ENCODE results near the gene ASAP2. TPM values are rescaled to one million over a fixed set of nuclear protein-coding genes. Genes with fewer than 3 reads are reported as not detected.

ASAP2 gene
- total RNA-seq, 4 donors from 2014 or later, result 22.0 to 54.6 (median 30.0) TPM

DNA sequence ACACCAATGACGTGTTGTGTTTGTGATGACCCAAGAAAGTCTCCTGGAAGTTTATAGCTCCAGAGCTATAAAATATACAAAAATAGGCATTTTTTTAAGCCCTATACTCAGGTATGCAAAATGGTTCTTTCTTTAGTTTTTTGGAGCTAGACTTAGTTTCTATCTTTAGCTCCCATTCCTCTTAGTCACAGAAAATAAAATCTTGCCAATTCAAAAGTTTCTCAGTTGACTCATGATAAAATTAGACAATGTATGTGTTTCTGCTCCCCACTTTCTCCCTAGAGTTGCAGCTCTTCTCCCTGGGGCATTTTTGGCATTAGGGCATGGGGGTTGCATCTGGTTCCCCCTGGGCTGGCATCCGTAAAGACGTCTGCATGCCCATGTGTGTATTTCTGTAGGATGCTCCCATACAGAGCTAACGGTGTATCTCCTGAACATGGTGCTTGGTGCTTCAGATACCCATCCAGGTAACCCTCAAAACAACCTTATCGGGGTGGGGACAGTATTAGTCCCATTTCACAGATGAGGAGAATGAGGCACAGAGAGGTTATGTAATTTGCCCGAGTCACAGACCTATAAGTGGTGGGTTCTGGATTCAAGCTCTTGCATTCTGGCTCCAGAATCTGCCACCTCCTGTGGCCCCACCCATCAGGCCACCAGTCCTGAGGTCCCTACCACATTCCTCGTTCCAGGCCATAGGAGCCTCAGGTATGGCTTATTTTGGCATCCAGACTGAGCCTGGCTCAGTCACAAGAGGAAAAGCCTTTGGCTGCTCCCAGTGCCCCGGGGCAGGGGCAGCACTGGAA lies 43.1 kb upstream of the ASAP2 start:
- Histone ChIP-seq H3K4me1 (peaks cover 19% of the 10 kb centered on the region), H3K27ac (no peak overlapping the region), H3K9me3 (no peaks in the 10 kb centered on the region), H3K36me3 (no peaks in the 10 kb centered on the region), H3K27me3 (no peaks in the 10 kb centered on the region), H3K4me3 (no peak overlapping the region)
- WGBS, result 82% methylated on average over 7 of the region's 8 CpGs
- TF ChIP-seq EP300 (IDR thresholded peaks at IDR 0.05), result no peak
- TF ChIP-seq, protein P1, sequence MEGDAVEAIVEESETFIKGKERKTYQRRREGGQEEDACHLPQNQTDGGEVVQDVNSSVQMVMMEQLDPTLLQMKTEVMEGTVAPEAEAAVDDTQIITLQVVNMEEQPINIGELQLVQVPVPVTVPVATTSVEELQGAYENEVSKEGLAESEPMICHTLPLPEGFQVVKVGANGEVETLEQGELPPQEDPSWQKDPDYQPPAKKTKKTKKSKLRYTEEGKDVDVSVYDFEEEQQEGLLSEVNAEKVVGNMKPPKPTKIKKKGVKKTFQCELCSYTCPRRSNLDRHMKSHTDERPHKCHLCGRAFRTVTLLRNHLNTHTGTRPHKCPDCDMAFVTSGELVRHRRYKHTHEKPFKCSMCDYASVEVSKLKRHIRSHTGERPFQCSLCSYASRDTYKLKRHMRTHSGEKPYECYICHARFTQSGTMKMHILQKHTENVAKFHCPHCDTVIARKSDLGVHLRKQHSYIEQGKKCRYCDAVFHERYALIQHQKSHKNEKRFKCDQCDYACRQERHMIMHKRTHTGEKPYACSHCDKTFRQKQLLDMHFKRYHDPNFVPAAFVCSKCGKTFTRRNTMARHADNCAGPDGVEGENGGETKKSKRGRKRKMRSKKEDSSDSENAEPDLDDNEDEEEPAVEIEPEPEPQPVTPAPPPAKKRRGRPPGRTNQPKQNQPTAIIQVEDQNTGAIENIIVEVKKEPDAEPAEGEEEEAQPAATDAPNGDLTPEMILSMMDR (IDR thresholded peaks at IDR 0.05), result no peak
- no peak for TF ChIP-seq POLR2AphosphoS5 (IDR thresholded peaks at IDR 0.05)
- TF ChIP-seq POLR2A (IDR thresholded peaks at IDR 0.05), result no peak
- DNase-seq (ENCODE audit: low spot score in 2 of 2), result no peak

GRCh38 chr2:9164112-9164608 lies 42.5 kb upstream of the ASAP2 start:
- Histone ChIP-seq H3K27me3 (no peaks in the 10 kb centered on the region), H3K4me1 (peaks cover 20% of the 10 kb centered on the region), H3K27ac (no peak overlapping the region), H3K4me3 (no peak overlapping the region), H3K36me3 (no peaks in the 10 kb centered on the region), H3K9me3 (no peaks in the 10 kb centered on the region)
- DNase-seq (ENCODE audit: low spot score in 2 of 2), result no peak
- no peak for TF ChIP-seq POLR2A (IDR thresholded peaks at IDR 0.05)
- TF ChIP-seq EP300 (IDR thresholded peaks at IDR 0.05), result no peak
- TF ChIP-seq POLR2AphosphoS5 (IDR thresholded peaks at IDR 0.05), result no peak
- TF ChIP-seq, protein P1 (IDR thresholded peaks at IDR 0.05), result no peak
- 84% methylated on average over 3 of the region's 4 CpGs for WGBS

DNA sequence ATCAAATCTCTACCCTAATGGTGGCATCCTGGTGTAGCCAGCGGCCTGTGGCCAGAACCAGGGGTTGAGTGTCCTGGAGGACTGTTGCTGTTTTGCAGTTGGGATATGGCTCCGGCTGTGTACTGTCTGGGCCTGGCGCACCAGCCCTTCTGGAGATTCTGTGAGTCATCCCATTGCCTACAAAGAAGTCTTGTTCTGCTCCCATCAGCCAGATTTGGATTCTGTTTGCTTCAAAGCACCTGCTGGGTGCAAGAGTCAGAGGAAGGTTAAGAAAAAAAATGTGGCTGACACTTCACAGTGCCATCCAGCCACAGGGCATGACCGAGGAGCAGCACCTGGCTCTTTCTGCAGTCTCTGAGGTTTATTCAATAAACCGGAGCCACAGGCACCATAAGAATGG lies 41.0 kb upstream of the ASAP2 start:
- no peaks in the 10 kb centered on the region for H3K27me3 ChIP-seq
- DNase-seq (ENCODE audit: low spot score in 2 of 2), result no peak
- no peaks in the 10 kb centered on the region for H3K36me3 ChIP-seq
- 53% methylated on average over 5 of the region's 5 CpGs for WGBS
- H3K4me3 ChIP-seq, result no peak overlapping the region
- H3K27ac ChIP-seq, result peak overlapping the region; percentile 58
- H3K4me1 ChIP-seq, result peaks cover 34% of the 10 kb centered on the region
- H3K9me3 ChIP-seq, result no peaks in the 10 kb centered on the region
- no peak for TF ChIP-seq POLR2AphosphoS5 (IDR thresholded peaks at IDR 0.05)
- TF ChIP-seq, protein P1 (IDR thresholded peaks at IDR 0.05), result no peak
- no peak for TF ChIP-seq POLR2A (IDR thresholded peaks at IDR 0.05)
- no peak for TF ChIP-seq EP300 (IDR thresholded peaks at IDR 0.05)

- WGBS, result 88% methylated on average over 10 of the region's 11 CpGs
- peaks cover 36% of the 10 kb centered on the region for H3K4me1 ChIP-seq
- no peak overlapping the region for H3K4me3 ChIP-seq
- no peaks in the 10 kb centered on the region for H3K9me3 ChIP-seq
- DNase-seq (ENCODE audit: low spot score in 2 of 2), result no peak
- no peaks in the 10 kb centered on the region for H3K36me3 ChIP-seq
- no peak for TF ChIP-seq EP300 (IDR thresholded peaks at IDR 0.05)
- TF ChIP-seq, protein P1 (IDR thresholded peaks at IDR 0.05), result no peak
- TF ChIP-seq POLR2AphosphoS5 (IDR thresholded peaks at IDR 0.05), result no peak
- TF ChIP-seq POLR2A (IDR thresholded peaks at IDR 0.05), result no peak
- H3K27ac ChIP-seq, result no peak overlapping the region
- no peaks in the 10 kb centered on the region for H3K27me3 ChIP-seq
Observed at GRCh38 chr2:9166579-9167377, 39.8 kb upstream of the ASAP2 start.

Data from suprapubic skin (tissue), 4 donors.